ENCODE data around the gene PNPLA7.
"Not testable (repeated sequence)": the region's sequence is repeated elsewhere in the genome, so short reads cannot be mapped to it uniquely, and the experiment has no call there.

Gene PNPLA7

DNA sequence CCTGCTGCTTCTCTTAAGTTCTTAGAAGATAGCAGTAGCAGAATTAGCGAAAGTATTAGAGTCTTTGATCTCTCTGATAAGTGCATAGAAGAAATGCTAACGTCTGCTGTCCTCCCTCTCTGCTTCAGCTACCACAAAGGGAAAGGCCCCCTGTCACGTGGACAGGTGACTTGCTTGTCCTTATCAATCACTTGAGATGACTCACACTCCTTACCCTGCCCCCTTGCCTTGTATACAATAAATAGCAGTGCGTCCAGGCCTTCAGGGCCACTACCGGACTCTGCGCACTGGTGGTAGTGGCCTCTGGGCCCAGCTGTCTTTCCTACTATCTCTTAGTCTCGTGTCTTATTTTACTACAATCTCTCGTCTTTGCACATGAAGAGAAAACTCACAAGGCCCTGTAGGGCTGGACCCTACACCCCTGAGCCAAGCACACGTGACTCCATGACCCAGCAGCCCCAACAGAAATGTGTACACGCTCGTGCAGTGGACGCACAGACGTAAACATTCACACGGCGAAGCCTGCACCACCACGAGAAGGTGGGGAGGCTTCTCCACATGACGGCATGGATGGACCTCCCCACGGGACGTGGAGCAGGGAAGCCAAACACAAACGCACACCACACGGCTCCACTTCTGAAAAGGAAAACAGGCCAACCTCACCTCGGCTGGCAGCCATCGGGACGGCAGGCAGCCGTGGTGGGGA, 38.3 kb downstream of the PNPLA7 start:
- DNase-seq: no peak

GRCh38 chr9:137511126-137511525, 39.1 kb downstream of the PNPLA7 start:
- DNase-seq: not testable (repeated sequence)

GRCh38 chr9:137509198-137509597, 41.0 kb downstream of the PNPLA7 start:
- DNase-seq: no peak

DNA sequence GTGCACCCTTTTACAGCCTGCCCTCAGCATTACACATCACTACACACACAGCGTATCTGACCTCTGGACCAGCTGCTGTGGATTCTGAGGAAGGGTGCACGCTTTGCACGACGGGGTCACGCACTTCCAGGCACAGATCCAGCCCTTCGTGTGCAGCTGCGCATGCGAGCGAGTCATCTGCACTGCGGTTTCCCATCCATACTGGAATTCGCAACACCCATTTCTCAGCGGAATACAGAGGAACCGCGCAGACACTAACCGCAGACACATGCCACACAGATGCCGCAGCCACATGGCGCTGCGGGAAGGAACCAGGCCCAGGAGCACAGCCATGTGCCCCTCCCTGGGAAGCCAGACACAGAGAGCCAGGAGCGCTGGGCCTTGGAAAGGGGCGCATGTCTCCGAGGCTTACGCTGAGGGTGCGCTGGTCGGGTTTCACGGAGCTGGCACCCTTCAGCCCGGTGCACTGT, 43.5 kb downstream of the PNPLA7 start:
- DNase-seq: peak; percentile 91

- DNase-seq: no peak
Measured at GRCh38 chr9:137506274-137506673, 43.9 kb downstream of the PNPLA7 start.

DNA sequence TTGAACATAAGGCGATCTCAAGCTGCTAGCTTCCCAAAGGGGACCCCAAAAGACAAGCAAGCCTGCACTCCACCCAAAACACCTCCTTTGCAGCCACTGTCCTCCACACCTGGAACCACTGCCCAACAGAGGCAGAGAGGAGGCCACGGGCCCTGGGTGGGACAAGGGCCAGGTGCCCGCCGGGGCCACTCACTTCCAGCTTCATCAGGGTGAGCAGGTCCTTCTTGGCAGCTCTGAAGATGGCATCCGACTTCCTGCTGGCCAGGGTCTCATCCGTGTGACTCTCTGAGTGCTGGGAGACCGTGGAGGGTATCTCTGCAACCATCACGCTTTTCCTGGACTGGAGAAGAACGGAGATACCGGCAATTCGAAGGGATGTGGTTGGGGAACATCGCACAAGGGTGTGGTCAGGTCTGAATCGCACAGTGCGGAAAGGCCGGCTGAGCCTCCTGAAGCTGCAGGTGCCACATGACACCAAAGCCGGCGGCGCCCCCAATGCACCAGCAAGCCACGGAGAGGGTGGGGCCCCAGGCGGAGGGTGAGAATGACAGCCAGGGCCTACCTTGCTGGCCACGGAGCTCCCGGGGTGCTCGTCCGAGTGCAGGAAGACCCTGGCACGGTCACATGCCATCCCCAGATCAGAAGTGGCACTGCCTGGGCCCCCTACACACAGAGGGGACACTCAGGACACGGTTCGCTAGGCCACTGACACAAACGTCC, 44.6 kb downstream of the PNPLA7 start:
- DNase-seq: no peak

GRCh38 chr9:137504432-137504777, 45.8 kb downstream of the PNPLA7 start:
- DNase-seq: peak; percentile 56

- peak; percentile 52 for DNase-seq
Measured at GRCh38 chr9:137502008-137502911, 47.9 kb downstream of the PNPLA7 start.

- DNase-seq: no peak
Measured at GRCh38 chr9:137501457-137501856, 48.7 kb downstream of the PNPLA7 start.

DNA sequence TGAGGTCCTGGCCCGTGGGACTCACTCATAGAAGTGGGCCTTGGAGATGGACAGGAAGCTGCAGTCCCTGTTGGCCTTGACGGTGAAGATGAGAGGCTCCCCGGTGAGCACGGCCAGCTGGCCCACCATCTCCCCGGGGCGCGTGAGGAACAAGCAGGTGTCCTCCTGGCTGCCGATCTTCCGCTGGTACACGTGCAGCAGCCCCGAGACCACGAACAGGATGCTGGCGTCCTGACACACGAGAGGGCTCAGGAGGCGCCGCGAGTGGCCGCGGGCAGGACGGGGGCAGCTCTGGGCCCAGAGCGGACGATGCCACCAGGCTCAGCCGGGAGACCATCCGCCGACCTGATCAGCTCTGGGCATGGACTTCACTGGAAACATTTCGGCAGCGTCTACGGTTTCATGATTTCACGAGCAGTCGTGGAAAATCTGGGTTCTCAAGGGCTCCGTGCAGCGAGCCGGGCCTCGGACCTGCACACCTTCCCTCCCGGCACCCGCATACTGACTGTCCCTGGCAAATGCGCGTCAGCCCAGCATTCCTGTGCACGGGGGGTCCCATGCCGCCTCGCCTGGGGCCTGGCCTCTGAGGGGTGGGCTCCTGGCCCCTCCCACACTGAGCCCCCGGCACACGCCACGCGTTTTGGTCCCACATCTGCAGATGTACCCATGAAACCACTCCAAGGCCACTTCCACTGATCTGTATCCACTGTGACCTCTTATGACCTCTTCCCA, 49.4 kb downstream of the PNPLA7 start:
- DNase-seq: no peak

DNA sequence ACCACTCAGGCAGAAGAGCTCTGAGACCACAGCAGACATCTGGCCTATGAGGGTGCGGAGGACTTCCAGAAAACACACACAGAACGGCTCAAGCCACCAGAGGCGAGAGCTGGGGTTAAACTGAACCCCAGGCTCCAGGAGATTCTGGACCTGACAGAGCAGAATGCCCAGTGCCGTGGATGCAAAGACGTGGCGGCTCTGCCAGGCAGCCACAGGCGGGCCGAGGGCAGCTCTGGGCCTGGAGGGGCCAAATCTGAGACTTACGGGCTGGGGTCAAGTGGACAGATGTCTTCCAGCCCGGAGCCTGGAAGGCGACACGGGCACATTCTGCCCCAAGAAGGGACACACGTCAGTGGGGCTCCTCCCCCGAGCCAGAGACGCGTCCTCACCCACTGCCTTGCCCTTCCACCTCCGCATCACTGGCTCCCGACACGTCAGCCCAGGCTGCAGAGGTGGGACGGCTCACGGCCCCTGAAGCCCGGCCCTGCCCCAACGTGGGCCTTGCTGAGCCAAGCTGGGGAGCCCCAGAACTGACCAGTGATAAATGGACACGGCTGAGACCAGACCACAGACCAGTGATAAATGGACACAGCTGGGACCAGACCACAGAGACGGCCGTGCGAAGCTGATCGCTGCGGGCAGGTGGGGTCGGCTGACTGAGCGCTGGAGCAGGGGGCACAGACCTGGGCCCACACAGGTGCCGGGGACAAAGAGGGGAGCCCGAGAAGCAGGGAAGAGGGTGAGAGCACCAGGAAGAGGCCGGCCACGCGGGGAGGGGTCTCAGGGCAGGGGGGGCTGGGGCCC, 50.1 kb downstream of the PNPLA7 start:
- no peak for DNase-seq

- DNase-seq: no peak
Measured at GRCh38 chr9:137499416-137499815, 50.8 kb downstream of the PNPLA7 start.

GRCh38 chr9:137498720-137499150, 51.5 kb downstream of the PNPLA7 start:
- DNase-seq: no peak

DNA sequence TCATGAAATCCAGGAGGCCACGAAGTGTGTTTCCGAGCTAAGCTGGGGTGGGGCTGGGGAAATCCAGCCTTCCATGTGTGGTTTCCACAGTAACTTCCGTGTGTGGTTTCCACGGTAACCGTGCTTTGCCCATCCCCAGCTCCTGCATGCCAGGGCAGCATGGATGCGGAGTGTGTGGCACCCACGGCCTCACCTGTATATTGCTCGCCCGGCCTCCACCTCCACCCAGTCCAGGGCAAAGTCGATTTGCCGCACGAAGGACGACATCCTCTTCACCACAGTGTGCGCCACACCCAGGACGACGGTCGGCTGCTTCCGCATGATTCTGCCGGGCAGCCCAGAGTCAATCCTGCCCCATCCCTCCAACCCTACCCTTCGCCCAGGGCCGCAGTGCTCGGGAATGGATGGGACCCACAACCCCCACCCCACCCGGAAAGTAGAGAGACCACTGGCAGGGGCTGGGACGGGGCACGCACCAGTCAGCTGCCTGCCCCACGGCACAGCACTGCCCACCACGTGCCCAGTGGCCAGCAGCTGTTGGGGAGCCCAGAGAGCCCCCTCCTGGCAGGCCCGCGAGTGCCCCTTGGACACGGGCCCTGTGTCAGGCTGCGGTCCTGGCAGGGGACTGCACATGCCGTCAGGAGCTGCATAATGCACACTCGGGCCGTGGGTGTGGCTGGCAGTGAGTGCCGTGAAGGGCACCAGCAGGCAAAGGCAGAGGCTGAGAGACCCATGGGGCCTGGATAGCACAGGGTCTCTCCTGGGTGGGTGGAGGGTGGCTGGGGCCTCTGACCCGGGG, 52.1 kb downstream of the PNPLA7 start:
- no peak for DNase-seq

GRCh38 chr9:137496601-137497375, 53.4 kb downstream of the PNPLA7 start:
- DNase-seq: no peak

- no peak for DNase-seq
Measured at GRCh38 chr9:137494550-137495351, 55.5 kb downstream of the PNPLA7 start.

- DNase-seq: no peak
Measured at GRCh38 chr9:137494104-137494544, 56.1 kb downstream of the PNPLA7 start.

DNA sequence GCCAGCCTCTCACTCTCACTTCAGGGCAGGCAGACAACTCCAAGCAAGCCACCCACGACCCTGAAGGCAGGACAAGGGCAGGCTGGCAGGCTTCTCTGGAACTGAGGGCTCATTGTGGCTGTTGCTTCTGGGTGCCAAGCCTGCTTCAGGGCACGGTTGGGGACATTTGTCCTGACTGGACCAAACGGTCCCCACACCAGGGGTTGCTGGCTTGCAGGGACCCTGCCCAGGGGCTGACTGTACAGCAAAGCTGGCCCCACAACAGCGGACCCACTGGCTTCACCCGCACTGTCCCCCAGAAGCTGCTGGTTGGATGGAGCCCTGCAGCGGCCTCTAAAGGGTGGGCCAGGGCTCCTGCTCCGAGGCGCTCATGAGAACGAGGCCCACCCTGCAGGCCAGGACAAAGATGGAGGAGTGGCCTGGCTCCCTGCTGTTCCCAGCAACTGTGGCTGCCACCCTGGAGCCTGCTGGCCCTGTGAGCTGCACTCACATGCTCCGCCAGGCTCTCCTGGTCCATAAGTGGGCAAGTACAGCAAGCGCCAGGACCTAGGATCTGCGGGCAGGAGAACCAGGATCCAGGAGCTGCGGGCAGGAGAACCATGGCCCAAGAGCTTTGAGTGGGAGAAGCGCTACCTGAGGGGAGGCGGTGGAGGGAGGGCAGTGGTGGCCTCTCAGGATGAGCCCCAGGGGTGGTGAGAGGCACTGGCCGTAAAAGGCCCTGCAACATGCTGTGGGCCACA, 56.7 kb downstream of the PNPLA7 start:
- no peak for DNase-seq
